SK-N-SH (cell line): ENCODE data around the gene EP400.

Experiments
- CHD2 ChIP-seq: fragments of 150-350 bp; IDR thresholded peaks from 2 replicates; pipeline ENCODE4 v1.6.1; 2018; ENCODE audit warnings: low read length; ENCODE audit not compliant: partially characterized antibody
- CTCF ChIP-seq: fragments of 200-600 bp; sonication (generic); IDR thresholded peaks from 2 replicates; pipeline ENCODE4 v1.6.1; 2017; ENCODE audit warnings: antibody characterized with exemption, mild to moderate bottlenecking, moderate library complexity
- EZH2phosphoT487 ChIP-seq: fragments of 200-600 bp; sonication (generic); IDR thresholded peaks from 2 replicates; pipeline ENCODE4 v1.6.1; 2017; ENCODE audit warnings: low read depth, mixed run types, mild to moderate bottlenecking, antibody characterized with exemption, moderate library complexity, borderline replicate concordance
- FOSL2 ChIP-seq: IDR thresholded peaks from 2 replicates; pipeline ENCODE4 v1.4.0; 2012; ENCODE audit warnings: low read depth, mild to moderate bottlenecking, moderate library complexity, borderline replicate concordance
- NRF1 ChIP-seq: IDR thresholded peaks from 2 replicates; pipeline ENCODE4 v1.6.1; 2012; ENCODE audit warnings: low read depth, mild to moderate bottlenecking, low read length
- POLR2AphosphoS5 ChIP-seq: IDR thresholded peaks from 2 replicates; pipeline ENCODE4 v1.6.1; 2012; ENCODE audit warnings: low read depth, low read length
- RFX5 ChIP-seq: IDR thresholded peaks from 2 replicates; pipeline ENCODE4 v1.6.1; 2012; ENCODE audit warnings: mild to moderate bottlenecking, improper control_type of control experiment, low read length
- SIN3A ChIP-seq: IDR thresholded peaks from 2 replicates; pipeline ENCODE4 v1.6.1; 2012; ENCODE audit warnings: low read depth, mild to moderate bottlenecking, low read length, moderate library complexity, borderline replicate concordance
- TAF1 ChIP-seq: IDR thresholded peaks from 2 replicates; pipeline ENCODE4 v1.6.1; 2012; ENCODE audit warnings: low read depth, mild to moderate bottlenecking, low read length, moderate library complexity, borderline replicate concordance
- TF ChIP-seq, protein P1 (sequence below): IDR thresholded peaks from 2 replicates; pipeline ENCODE4 v1.6.1; 2012; ENCODE audit warnings: mild to moderate bottlenecking, low read depth, low read length, moderate library complexity
- TF ChIP-seq, protein P2 (sequence below): fragments of 150-350 bp; IDR thresholded peaks from 2 replicates; pipeline ENCODE4 v1.6.1; 2017; ENCODE audit warnings: antibody characterized with exemption, low read length, low read depth, borderline replicate concordance

DNA sequence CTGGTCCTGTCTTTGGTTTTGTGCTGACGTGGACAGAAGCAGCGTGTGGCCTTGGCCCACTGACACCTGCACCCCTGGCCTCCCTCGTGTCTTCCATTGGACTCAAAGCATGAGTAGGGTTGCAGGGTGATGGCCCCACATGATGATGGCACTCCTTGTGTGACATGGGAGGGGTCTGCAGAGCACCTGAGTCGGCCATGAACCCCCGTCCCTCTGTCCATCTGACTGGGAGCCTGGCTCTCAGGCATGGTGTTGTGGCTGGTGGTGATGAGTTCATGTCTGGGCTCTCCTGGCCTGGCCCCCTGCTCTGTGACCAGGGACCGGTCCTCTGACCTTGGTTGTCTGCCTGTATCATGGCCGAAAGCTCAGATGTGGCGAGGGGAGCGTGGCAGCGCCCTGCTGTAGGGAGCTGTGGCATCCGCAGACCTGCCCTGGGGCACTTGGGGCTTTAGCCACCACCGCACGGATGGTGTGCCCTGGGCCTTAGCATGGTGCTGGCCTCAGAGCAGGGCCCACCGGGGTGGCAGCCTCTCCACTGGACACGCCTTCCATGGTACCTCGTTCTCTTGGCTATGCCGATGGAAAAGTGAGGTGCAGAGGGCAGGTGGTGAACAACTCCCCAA lies 38.6 kb upstream of the EP400 start:
- TF ChIP-seq POLR2AphosphoS5 = no peak
- no peak for TF ChIP-seq CTCF
- TF ChIP-seq, protein P1, sequence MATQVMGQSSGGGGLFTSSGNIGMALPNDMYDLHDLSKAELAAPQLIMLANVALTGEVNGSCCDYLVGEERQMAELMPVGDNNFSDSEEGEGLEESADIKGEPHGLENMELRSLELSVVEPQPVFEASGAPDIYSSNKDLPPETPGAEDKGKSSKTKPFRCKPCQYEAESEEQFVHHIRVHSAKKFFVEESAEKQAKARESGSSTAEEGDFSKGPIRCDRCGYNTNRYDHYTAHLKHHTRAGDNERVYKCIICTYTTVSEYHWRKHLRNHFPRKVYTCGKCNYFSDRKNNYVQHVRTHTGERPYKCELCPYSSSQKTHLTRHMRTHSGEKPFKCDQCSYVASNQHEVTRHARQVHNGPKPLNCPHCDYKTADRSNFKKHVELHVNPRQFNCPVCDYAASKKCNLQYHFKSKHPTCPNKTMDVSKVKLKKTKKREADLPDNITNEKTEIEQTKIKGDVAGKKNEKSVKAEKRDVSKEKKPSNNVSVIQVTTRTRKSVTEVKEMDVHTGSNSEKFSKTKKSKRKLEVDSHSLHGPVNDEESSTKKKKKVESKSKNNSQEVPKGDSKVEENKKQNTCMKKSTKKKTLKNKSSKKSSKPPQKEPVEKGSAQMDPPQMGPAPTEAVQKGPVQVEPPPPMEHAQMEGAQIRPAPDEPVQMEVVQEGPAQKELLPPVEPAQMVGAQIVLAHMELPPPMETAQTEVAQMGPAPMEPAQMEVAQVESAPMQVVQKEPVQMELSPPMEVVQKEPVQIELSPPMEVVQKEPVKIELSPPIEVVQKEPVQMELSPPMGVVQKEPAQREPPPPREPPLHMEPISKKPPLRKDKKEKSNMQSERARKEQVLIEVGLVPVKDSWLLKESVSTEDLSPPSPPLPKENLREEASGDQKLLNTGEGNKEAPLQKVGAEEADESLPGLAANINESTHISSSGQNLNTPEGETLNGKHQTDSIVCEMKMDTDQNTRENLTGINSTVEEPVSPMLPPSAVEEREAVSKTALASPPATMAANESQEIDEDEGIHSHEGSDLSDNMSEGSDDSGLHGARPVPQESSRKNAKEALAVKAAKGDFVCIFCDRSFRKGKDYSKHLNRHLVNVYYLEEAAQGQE = no peak
- TF ChIP-seq TAF1 = no peak
- TF ChIP-seq, protein P2, sequence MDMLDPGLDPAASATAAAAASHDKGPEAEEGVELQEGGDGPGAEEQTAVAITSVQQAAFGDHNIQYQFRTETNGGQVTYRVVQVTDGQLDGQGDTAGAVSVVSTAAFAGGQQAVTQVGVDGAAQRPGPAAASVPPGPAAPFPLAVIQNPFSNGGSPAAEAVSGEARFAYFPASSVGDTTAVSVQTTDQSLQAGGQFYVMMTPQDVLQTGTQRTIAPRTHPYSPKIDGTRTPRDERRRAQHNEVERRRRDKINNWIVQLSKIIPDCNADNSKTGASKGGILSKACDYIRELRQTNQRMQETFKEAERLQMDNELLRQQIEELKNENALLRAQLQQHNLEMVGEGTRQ = no peak
- TF ChIP-seq CHD2 = no peak
- no peak for TF ChIP-seq SIN3A
- no peak for TF ChIP-seq EZH2phosphoT487
- TF ChIP-seq FOSL2 = no peak
- TF ChIP-seq NRF1 = no peak
- no peak for TF ChIP-seq RFX5
